HUDEP-2 (cell line): ENCODE results near the gene PRLH.

Source experiments
- DNase-seq, 76 experiments: peaks; one replicate each; lab custom pipeline; 2025; ENCODE audit not compliant: unreplicated experiment in 76 of 76; lab: John Stamatoyannopoulos, UW

PRLH gene

DNA sequence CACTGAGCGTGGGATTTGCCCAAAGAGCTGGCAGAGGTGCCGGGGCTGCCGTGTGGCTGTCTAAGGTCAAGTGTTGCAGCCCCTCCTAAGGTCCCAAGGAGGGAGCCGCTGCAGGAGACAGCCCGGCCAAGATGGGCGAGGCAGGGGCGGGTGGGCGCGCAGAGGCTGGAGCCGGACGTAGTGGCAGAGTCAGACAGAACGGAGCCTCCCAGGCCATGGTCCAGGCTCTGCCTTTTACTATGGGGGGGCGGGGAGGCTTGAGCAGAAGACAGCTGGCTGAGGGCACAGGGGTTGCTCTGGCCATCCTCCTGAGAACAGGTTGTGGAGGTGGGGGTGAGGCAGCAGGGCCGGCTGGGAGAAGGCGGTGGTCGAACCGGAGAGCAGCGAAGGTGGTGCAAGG is 27.5 kb upstream of the PRLH start:
- no peak for DNase-seq

DNA sequence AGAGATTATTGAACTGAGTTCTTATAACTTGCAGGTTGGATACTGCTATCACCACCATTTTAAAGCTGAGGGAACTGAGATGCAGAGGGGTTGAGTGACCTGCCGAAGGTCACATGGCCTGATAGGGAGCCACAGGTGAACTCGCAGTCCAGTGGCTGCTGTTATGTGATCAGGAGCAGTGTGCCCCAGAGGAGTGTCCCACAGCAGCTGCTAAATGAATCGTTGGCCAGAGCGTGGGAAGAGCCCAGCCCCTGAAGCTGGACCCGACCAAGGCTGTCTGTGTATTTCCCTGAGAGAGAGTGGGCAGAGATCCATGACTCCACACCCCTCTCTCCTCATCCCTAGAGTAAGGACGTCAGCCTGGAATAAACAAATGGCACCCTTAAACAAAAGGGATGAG is 26.7 kb upstream of the PRLH start:
- DNase-seq, result no peak

GRCh38 chr2:237540223-237540775 is 26.1 kb upstream of the PRLH start:
- no peak for DNase-seq

GRCh38 chr2:237540823-237541222 is 25.6 kb upstream of the PRLH start:
- DNase-seq, result peak in 69 of 76 experiments; percentile 4 to 81 (median 56)

DNA sequence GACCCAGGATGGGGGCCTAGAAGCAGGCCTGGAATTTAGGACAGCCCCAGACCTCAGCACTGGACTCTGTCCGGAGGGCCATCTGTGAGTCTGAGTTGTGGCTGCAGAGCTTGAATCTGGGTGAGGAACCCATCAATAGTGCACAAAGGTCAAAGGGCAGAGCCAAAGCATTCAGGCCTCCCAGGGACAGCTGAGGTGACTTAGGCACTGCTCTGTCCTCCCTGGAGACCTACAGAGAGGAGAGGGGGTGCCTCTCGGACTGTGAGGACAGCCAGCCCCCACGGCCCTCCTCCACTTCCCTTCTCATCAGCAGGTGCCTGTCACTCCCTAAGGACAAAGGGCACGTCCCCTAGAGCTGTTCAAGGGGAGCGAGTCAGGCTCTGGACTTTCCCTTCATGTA is 25.1 kb upstream of the PRLH start:
- no peak for DNase-seq

DNA sequence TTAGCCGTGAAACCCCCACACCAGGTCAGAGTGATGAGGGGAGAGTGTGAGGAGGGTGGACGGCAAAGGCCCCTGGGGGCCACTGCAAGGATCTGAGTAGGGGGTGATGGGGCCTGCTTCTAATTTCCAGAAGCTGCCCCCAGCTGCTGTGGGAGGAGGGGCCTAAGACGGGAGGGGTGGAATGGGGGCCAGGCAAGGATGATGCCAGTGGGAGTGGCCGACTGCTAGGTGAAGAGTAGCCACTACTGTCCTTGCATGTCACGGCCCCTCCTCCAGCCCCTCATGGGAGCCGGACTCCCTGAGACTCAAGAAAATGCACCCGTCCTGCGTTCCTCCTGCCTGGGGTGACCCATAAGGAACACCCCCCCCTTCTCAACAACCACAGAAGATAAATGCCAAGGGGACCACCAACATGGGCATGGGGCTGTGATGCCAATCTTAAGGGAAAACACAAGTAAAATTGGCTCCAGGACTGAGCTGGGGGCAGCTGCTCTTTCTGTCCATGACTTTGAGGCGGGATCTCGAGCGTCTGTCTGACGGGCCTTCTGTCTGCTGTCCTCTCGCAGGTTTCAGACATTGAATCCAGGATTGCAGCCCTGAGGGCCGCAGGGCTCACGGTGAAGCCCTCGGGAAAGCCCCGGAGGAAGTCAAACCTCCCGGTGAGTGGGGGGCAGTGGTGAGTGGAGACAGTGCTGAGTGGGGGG is 24.2 kb upstream of the PRLH start:
- DNase-seq, result no peak

DNA sequence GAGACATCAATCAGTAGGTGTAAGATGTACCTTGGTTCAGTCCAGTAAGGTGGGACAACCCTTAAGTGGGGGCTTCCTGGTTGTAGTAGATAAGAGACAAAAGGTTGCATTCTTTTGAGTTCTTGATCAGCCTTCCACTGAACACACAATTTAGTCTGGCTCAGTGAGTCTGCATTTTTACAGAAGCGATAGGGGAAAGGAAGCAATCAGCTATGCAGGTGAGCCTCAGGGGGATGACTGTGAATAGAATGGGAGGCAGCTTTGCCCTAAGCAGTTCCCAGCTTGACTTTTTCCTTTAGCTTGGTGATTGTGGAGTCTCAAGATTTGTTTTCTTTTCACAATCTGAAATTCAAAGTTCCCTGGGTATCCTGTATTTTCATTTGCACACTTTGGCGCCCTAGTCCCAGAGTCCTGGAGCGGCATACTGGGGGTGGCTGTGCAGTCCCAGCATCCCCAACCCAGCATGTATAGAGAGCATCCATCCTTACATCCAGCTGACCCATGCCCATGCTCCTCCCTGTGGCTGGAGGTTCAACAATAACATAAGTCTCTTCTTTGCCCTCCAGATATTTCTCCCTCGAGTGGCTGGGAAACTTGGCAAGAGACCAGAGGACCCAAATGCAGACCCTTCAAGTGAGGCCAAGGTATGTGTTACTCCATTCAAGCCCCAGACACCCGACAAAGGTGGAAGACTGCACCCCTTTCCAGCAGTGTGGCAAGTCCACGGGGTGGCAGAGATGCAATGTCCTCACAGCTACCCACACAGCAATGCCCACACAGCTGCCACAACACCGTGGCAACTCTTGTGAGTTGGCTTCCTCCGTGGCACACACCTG is 20.1 kb upstream of the PRLH start:
- no peak for DNase-seq

GRCh38 chr2:237546876-237547395 is 19.4 kb upstream of the PRLH start:
- DNase-seq, result no peak

GRCh38 chr2:237547841-237548416 is 18.4 kb upstream of the PRLH start:
- DNase-seq, result no peak

- DNase-seq, result no peak
Measured at GRCh38 chr2:237549216-237549615, 17.2 kb upstream of the PRLH start.

- DNase-seq, result no peak
Measured at GRCh38 chr2:237549643-237550415, 16.5 kb upstream of the PRLH start.

- DNase-seq, result no peak
Measured at GRCh38 chr2:237551071-237551574, 15.3 kb upstream of the PRLH start.

DNA sequence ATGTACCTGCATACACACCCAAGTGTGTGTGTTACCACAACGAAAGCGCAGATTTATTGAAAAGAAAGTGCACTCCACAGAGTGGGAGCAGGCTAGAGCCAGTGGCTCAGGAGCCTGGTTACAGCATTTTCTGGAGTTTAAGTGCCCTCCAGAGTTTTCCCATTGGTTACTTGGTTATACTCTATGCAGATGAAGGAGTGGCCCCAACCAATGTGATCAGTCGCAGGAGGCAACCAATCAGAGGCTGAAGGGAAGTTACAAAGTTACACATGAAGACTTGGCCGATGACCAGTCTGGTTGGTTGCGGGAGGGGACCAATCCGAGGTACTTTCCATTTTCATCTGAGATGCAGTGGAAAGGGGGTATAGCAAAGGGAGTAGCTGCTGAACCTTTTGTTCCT is 13.5 kb upstream of the PRLH start:
- no peak for DNase-seq

DNA sequence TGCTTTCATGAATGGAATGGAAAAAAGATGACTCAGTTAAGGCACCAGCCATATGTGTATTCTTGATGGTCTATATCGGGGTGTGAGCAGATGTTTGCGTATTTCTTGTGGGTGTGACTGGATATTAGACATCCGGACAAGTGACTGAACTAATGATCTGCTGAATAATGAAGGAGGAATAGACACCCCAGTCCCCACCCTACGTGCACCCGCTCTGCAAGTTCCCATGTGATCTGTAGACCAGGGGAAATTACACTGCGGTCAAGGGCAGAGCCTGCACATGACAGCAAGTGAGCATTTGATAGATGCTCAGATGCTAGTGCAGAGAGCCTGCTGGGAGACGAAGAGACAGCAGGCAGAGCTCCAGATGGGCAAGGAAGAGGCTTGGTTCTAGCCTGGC is 12.4 kb upstream of the PRLH start:
- DNase-seq, result no peak

GRCh38 chr2:237555560-237555959 is 10.8 kb upstream of the PRLH start:
- DNase-seq, result no peak

DNA sequence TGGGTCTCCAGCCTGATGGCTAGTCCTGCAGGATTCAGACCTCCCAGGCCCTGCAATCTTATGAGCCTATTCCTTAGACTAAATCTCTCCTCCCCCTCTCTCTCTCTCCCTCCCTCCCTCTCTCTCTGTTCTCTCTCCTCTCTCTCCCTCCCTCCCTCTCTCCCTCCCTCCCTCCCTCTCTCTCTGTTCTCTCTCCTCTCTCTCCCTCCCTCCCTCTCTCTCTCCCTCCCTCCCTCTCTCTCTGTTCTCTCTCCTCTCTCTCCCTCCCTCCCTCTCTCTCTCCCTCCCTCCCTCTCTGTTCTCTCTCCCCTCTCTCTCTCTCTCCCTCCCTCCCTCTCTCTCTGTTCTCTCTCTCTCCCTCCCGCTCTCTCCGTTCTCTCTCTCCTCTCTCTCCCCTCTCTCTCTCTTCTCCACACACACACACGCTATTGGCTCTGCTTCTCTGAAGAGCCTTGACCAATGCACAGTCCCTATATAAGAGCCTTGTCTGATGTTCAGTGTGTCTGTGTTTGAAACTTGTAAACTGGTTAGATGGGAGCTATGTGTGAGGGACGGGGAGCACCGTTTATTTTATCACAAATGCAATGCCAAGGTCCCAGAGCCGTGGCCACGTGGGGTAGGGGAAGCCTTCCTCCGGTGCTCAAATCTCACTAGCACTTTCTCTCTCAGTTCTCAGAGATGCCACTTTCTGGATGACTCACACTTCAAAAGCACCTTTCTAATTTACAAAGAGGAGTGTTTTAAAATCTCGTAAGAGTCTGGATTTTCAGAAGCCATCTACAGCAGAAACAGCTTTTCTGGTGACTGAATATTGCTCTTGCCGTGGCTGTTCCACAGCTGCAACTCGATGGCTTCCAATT is 9.4 kb upstream of the PRLH start:
- DNase-seq, result no peak

DNA sequence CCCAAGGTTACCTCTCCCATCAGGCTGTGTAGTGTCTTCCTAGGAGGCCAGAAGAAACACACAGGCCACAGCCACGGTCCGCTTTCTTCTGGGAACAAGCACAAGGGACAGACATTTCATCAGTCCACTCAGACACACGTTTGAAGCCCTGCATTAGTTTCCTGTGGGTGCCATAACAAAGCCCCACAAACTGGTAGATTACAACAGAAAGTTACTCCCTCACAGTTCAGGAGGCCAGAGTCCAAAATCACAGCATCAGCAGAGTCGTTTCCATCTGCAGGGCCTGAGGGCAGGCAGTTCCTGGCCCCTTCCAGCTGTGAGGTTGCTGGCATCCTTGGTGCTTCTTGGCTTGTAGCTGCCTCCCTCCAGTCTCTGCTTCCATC is 8.8 kb upstream of the PRLH start:
- no peak for DNase-seq

DNA sequence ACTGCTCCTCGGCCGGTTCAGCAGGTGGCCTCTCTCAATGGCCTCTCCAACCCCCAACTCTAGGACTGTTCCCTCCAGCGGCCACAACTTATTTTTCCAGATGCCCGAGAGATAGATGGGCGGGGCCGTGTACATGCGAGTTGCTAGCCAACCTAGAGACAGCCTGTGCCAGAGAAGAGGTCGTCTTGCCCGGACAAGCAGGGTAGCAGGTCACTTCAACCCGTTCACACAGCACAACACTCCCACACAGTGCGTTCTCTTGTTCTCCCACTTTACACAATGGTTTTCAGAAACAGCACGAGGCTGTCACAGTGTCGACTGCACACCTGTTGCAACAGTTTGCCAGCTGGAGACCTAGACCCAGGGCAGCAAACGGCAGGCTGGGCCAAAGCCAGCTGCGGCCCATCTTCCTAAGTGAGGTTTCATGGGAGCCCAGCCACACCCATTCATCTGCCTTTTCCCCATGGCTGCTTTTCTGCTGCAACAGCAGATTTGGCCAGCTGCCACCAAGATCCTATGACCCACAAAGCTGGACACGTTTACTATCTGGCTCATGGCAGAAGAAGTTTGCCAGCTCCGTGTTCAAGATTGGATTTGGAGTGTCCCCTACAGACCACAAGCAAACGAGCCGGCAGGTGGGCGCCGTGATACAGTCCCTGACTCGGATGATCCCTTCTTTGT is 7.3 kb upstream of the PRLH start:
- DNase-seq, result peak in 2 of 76 experiments; percentile 4 to 20

DNA sequence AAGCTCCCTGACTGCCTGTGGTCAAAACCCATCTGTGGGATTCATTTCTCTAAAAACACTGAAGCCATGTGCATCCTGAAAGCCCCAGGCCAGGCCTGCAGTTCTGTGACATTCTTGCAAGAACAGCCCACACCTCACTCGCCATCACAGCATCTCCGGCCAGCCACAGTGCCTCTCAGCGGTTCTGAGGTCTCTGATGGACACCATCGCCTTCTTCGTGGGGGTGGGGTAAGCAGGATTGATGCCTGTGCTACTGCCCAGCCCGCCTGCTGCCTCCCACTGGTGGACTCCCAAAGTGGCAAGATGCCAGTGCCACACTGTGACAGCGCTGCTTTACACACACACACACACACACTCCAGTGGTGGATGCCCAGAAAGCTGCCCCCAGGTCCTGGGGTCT is 5.2 kb upstream of the PRLH start:
- DNase-seq, result no peak
